NCI-H1105 treated with DMSO at 0.1 percent for 48 hours (cell line): Measurements from ENCODE around the gene PCDHGA11.
"Not testable (repeated sequence)": the region's sequence is repeated elsewhere in the genome, so short reads cannot be mapped to it uniquely, and the experiment has no call there.

ENCODE experiments used
- DNase-seq: peaks from one replicate; lab custom pipeline; 2025; lab: John Stamatoyannopoulos, UW

Gene PCDHGA11

DNA sequence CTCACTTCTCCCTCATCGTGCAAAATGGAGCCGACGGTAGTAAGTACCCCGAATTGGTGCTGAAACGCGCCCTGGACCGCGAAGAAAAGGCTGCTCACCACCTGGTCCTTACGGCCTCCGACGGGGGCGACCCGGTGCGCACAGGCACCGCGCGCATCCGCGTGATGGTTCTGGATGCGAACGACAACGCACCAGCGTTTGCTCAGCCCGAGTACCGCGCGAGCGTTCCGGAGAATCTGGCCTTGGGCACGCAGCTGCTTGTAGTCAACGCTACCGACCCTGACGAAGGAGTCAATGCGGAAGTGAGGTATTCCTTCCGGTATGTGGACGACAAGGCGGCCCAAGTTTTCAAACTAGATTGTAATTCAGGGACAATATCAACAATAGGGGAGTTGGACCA, 10.4 kb downstream of the PCDHGA11 start:
- no peak for DNase-seq

DNA sequence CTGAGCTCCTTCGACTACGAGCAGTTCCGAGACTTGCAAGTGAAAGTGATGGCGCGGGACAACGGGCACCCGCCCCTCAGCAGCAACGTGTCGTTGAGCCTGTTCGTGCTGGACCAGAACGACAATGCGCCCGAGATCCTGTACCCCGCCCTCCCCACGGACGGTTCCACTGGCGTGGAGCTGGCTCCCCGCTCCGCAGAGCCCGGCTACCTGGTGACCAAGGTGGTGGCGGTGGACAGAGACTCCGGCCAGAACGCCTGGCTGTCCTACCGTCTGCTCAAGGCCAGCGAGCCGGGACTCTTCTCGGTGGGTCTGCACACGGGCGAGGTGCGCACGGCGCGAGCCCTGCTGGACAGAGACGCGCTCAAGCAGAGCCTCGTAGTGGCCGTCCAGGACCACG, 11.5 kb downstream of the PCDHGA11 start:
- DNase-seq, result not testable (repeated sequence)

DNA sequence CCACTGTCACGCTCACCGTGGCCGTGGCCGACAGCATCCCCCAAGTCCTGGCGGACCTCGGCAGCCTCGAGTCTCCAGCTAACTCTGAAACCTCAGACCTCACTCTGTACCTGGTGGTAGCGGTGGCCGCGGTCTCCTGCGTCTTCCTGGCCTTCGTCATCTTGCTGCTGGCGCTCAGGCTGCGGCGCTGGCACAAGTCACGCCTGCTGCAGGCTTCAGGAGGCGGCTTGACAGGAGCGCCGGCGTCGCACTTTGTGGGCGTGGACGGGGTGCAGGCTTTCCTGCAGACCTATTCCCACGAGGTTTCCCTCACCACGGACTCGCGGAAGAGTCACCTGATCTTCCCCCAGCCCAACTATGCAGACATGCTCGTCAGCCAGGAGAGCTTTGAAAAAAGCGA, 11.9 kb downstream of the PCDHGA11 start:
- DNase-seq, result not testable (repeated sequence)

DNA sequence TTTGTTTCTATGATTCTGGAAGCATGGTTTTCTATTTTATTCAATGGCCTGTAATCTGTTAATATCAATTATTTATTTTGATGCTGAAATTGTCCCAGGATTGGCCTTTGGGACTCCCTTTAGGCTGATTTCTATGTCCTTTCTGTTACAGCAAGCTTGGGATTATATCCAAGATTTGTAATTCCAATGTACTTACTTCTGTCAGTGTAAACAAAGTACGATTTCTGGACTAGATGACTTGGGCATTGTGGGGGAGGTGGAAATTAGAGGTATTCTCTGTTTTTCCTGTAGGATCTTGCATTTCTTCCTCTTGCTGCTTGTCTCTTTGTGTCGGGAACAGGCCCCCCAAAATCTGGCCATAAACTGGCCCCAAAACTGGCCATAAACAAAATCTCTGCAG, 13.2 kb downstream of the PCDHGA11 start:
- no peak for DNase-seq

DNA sequence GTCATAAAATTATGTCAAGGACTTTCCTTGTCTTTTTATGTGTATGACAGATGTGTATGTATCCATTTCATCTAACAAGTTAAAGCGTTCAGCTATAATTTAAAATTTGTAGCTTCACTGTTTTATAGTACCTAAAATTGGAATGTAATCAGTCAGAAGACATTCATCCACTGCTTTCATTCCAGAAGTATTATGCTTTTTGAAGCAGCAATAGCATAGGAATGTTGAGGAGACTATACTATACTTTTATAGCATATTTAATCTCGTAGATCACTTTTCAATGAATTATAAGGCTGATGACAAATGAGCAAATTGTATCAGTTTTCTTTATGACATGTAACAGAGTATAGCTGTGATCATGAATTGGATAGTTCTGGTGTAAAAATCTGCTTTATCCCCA, 16.4 kb downstream of the PCDHGA11 start:
- no peak for DNase-seq

DNA sequence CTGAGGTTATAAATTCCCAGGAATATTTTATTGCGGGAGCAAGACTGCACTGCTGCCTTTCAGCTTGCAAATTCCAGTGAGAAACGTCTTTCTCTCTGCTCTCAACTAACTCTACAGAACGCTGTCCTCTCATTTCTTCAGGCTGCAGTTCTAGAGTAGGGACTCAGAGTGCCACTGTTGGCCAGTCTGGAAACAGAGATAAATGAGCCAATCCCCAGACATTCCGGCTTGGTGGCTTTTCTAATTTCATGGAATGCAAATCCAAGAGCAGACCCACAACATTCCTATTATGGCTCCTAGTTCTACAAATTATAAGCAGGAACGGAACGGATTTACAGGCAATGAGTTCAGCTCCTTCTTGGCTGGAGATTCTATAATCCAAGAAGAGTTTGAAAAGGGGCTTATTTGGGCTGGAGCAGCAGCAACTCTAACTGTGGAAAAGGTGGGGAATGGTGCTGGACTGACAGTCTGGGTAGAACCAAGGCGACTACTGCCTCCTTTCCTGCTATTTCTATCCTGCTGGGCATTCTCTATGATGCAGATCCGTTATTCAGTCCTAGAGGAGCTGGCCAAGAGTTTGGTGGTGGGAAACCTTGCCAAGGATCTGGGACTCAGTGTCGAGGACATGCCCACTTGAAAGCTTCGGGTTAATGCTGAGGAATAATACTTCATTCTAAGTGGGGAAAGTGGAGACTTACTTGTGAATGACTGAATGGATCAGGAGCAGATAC, 18.7 kb downstream of the PCDHGA11 start:
- DNase-seq, result no peak

DNA sequence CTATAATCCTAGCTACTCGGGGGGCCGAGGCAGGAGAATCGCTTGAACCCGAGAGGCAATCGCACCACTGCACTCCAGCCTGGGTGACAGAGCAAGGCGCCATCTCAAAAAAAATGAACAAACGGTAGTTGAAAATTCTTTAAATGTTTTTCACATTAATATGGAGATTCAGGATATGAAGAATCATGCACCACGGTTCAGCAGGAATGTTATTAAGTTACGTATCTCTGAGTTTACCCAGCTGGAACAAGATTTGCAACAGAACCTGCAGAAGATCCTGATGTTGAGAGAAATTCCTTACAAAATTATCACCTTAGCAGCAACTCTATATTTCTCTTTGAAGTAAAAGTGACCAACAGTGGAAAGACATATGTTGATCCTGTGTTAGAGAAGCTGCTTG, 19.5 kb downstream of the PCDHGA11 start:
- no peak for DNase-seq

DNA sequence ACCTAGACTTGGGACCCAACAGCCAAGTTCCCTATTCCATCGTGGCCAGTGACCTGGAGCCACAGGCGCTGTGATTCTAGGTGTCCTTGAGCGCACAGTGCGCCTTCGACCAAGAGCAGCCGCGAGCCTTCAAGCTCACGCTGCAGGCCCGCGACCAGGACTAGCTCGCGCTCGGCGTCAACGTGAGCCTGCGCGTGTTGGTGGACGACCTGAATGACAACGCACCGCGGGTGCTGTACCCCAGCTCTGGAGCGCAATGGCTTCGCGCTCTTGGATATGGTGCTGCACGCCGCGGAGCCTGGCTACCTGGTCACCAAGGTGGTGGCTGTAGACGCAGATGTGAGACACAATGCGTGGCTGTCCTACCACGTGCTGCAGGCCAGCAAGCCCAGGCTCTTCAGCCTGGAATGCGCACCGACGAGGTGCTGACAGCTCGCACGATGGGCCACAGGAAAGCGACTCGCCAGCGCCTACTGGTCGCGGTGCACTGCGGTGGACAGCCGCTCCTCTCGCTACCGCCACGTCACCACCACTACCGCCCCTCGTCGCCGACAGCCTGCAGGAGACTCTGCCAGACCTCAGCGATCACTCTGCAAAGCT, 20.8 kb downstream of the PCDHGA11 start:
- no peak for DNase-seq

DNA sequence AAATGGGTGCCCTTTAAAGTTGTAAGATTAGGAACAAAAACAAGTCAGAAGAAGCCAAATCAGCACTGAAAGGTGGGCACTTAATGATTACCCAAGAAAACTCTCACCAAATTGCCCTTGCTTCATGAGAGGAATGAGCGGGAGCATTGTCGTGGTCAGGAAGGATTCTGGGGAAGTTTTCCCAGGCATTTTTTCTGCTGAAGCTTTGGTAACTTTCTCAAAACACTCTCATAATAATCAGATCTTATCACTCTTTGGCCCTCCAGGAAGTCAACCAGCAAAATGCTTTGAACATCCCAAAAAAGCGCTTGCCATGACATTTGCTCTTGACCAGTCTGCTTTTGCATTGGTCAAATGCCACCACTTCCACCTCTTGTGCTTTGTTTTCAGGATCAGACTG, 44.5 kb downstream of the PCDHGA11 start:
- DNase-seq, result no peak
